K562 (cell line): ENCODE measurements around the gene TAF11. TPM values are rescaled to one million over a fixed set of nuclear protein-coding genes. Genes with fewer than 3 reads are reported as not detected.
A peak's percentile ranks its signal among the peaks of the same experiment; 100 is the strongest.

Source experiments
- ARNT ChIP-seq, 2 experiments: fragments of 450-650 bp; IDR thresholded peaks; 2 replicates each; pipeline ENCODE4 v1.6.1; 2016; ENCODE audit warnings: mild to moderate bottlenecking in 1 of 2
- BCLAF1 ChIP-seq, 2 experiments: fragments of 450-650 bp in 1 of 2; IDR thresholded peaks; 2 replicates each; pipeline ENCODE4 v1.6.1; 2011 to 2017; ENCODE audit warnings: low read depth in 2 of 2, antibody characterized with exemption in 1 of 2, borderline replicate concordance in 1 of 2, low read length in 1 of 2, mild to moderate bottlenecking in 1 of 2, mixed read lengths in 1 of 2; ENCODE audit not compliant: control insufficient read depth in 1 of 2
- BRD4 ChIP-seq: fragments of 200-600 bp; sonication (generic); IDR thresholded peaks from 2 replicates; pipeline ENCODE4 v1.6.1; 2017; ENCODE audit warnings: inconsistent platforms
- HNRNPUL1 ChIP-seq: fragments of 200-400 bp; formaldehyde crosslinking; IDR thresholded peaks from 2 replicates; pipeline ENCODE4 v1.6.1; 2017; ENCODE audit warnings: low read length
- OTX1 ChIP-seq: fragments of 450-650 bp; formaldehyde crosslinking; IDR thresholded peaks from 2 replicates; pipeline ENCODE4 v1.4.0; 2022; ENCODE audit warnings: mild to moderate bottlenecking
- PCBP1 ChIP-seq: fragments of 200-400 bp; formaldehyde crosslinking; IDR thresholded peaks from 2 replicates; pipeline ENCODE4 v1.6.1; 2018; ENCODE audit warnings: mild to moderate bottlenecking, low read depth, low read length; ENCODE audit not compliant: poor library complexity, severe bottlenecking
- RHOXF2B ChIP-seq: fragments of 250-450 bp; sonication (Bioruptor Pico); conservative IDR thresholded peaks from 2 replicates; pipeline ENCODE4 v1.5.1; 2021
- TAF1 ChIP-seq: IDR thresholded peaks from 2 replicates; pipeline ENCODE4 v1.6.1; 2011; ENCODE audit warnings: mild to moderate bottlenecking, low read length, moderate library complexity; ENCODE audit not compliant: insufficient read depth, control insufficient read depth, severe bottlenecking; ENCODE audit errors: extremely low read depth
- THAP7 ChIP-seq: fragments of 250-450 bp; sonication (Bioruptor Pico); IDR thresholded peaks from 2 replicates; pipeline ENCODE4 v1.5.0; 2021
- ZBTB43 ChIP-seq: sonication (generic); formaldehyde crosslinking; IDR thresholded peaks from 2 replicates; pipeline ENCODE4 v1.8.0; 2023; ENCODE audit warnings: mild to moderate bottlenecking, missing genetic modification reagents
- ZNF316 ChIP-seq: fragments of 450-650 bp; IDR thresholded peaks from 2 replicates; pipeline ENCODE4 v1.6.1; 2016
- polyA plus RNA-seq, 8 experiments: library from polyadenylated mRNA; depleted of rRNA in 4 of 8; stranded (reverse) in 5 of 8; unstranded in 3 of 8; fragments of >200 nt; fragmentation: Nextera tagmentation in 2 of 8; fragmentation: Illumina TruSeq in 1 of 8; extraction: Ambion mirVana in 2 of 8; extraction: Trizol in 1 of 8; gene quantifications; 2 replicates each; pipeline versions ENCODE4 v1.2.1 to v1.2.3, GENCODE V29; 2011 to 2014; ENCODE audit warnings: inconsistent platforms in 1 of 8, missing spikeins in 1 of 8
- total RNA-seq, 7 experiments: library from RNA; depleted of rRNA in 6 of 7; stranded (reverse); fragments of >200 nt in 6 of 7; fragmentation: Illumina TruSeq in 2 of 7; extraction: Trizol in 2 of 7; gene quantifications; 2 replicates each; pipeline versions ENCODE4 v1.2.1 to v1.2.3, GENCODE V29; 2011 to 2021; ENCODE audit warnings: low replicate concordance in 1 of 7
- TF ChIP-seq, protein P1 (sequence below): fragments of 450-650 bp; IDR thresholded peaks from 2 replicates; pipeline ENCODE4 v1.6.1; 2016; ENCODE audit warnings: mild to moderate bottlenecking, moderate library complexity

TAF11 gene
- total and polyA plus RNA-seq, 9 of the 15 experiments (the other 6 are each of a cell fraction or from before 2014, with no cell fraction given): 40.9 to 91.9 (median 71.9) TPM

GRCh38 chr6:34865107-34865506 lies 22.7 kb downstream of the TAF11 start (continued):
- TF ChIP-seq, protein P1, sequence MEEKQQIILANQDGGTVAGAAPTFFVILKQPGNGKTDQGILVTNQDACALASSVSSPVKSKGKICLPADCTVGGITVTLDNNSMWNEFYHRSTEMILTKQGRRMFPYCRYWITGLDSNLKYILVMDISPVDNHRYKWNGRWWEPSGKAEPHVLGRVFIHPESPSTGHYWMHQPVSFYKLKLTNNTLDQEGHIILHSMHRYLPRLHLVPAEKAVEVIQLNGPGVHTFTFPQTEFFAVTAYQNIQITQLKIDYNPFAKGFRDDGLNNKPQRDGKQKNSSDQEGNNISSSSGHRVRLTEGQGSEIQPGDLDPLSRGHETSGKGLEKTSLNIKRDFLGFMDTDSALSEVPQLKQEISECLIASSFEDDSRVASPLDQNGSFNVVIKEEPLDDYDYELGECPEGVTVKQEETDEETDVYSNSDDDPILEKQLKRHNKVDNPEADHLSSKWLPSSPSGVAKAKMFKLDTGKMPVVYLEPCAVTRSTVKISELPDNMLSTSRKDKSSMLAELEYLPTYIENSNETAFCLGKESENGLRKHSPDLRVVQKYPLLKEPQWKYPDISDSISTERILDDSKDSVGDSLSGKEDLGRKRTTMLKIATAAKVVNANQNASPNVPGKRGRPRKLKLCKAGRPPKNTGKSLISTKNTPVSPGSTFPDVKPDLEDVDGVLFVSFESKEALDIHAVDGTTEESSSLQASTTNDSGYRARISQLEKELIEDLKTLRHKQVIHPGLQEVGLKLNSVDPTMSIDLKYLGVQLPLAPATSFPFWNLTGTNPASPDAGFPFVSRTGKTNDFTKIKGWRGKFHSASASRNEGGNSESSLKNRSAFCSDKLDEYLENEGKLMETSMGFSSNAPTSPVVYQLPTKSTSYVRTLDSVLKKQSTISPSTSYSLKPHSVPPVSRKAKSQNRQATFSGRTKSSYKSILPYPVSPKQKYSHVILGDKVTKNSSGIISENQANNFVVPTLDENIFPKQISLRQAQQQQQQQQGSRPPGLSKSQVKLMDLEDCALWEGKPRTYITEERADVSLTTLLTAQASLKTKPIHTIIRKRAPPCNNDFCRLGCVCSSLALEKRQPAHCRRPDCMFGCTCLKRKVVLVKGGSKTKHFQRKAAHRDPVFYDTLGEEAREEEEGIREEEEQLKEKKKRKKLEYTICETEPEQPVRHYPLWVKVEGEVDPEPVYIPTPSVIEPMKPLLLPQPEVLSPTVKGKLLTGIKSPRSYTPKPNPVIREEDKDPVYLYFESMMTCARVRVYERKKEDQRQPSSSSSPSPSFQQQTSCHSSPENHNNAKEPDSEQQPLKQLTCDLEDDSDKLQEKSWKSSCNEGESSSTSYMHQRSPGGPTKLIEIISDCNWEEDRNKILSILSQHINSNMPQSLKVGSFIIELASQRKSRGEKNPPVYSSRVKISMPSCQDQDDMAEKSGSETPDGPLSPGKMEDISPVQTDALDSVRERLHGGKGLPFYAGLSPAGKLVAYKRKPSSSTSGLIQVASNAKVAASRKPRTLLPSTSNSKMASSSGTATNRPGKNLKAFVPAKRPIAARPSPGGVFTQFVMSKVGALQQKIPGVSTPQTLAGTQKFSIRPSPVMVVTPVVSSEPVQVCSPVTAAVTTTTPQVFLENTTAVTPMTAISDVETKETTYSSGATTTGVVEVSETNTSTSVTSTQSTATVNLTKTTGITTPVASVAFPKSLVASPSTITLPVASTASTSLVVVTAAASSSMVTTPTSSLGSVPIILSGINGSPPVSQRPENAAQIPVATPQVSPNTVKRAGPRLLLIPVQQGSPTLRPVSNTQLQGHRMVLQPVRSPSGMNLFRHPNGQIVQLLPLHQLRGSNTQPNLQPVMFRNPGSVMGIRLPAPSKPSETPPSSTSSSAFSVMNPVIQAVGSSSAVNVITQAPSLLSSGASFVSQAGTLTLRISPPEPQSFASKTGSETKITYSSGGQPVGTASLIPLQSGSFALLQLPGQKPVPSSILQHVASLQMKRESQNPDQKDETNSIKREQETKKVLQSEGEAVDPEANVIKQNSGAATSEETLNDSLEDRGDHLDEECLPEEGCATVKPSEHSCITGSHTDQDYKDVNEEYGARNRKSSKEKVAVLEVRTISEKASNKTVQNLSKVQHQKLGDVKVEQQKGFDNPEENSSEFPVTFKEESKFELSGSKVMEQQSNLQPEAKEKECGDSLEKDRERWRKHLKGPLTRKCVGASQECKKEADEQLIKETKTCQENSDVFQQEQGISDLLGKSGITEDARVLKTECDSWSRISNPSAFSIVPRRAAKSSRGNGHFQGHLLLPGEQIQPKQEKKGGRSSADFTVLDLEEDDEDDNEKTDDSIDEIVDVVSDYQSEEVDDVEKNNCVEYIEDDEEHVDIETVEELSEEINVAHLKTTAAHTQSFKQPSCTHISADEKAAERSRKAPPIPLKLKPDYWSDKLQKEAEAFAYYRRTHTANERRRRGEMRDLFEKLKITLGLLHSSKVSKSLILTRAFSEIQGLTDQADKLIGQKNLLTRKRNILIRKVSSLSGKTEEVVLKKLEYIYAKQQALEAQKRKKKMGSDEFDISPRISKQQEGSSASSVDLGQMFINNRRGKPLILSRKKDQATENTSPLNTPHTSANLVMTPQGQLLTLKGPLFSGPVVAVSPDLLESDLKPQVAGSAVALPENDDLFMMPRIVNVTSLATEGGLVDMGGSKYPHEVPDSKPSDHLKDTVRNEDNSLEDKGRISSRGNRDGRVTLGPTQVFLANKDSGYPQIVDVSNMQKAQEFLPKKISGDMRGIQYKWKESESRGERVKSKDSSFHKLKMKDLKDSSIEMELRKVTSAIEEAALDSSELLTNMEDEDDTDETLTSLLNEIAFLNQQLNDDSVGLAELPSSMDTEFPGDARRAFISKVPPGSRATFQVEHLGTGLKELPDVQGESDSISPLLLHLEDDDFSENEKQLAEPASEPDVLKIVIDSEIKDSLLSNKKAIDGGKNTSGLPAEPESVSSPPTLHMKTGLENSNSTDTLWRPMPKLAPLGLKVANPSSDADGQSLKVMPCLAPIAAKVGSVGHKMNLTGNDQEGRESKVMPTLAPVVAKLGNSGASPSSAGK: no peak; the same call in 1 of the 2 replicates
- TF ChIP-seq THAP7: no peak
- TF ChIP-seq ZBTB43: no peak
- no peak for TF ChIP-seq OTX1 (CRISPR knock-in tag)
- TF ChIP-seq RHOXF2B (CRISPR knock-in tag): no peak
- no peak for TF ChIP-seq HNRNPUL1
- TF ChIP-seq ARNT (IDR thresholded peaks at IDR 0.05): peak; percentile 61 to 92; a peak in 3 of 4 replicates
- TF ChIP-seq TAF1: no peak
- no peak for TF ChIP-seq ZNF316
- TF ChIP-seq BCLAF1 (IDR thresholded peaks at IDR 0.05; ENCODE audit: borderline replicate concordance in 1 of 2, control insufficient read depth in 1 of 2, low read depth in 2 of 2, low read length in 1 of 2): no peak
- no peak for TF ChIP-seq PCBP1
- no peak for TF ChIP-seq BRD4
